Measurements from ENCODE around the gene PCYOX1L. TPM values are rescaled to one million over a fixed set of nuclear protein-coding genes. Genes with fewer than 3 reads are reported as not detected.

Gene PCYOX1L
- total RNA-seq, 3 donors from 2014 or later, result 3.1 to 5.9 (median 4.2) TPM

- no peak for DNase-seq
- H3K4me1 ChIP-seq (ENCODE audit: low read depth), result no peaks in the 10 kb centered on the region
- intact Hi-C loops (cut with DNase I, micrococcal nuclease), result no loop called here
- no peak for ATAC-seq
- H3K36me3 ChIP-seq (ENCODE audit: low read depth), result no peaks in the 10 kb centered on the region
- no peaks in the 10 kb centered on the region for H3K9me3 ChIP-seq
- H3K4me3 ChIP-seq, result no peak overlapping the region
- no peak for TF ChIP-seq CTCF (IDR thresholded peaks at IDR 0.05)
Measured at GRCh38 chr5:149337736-149338135, 20.1 kb upstream of the PCYOX1L start.

- no peaks in the 10 kb centered on the region for H3K9me3 ChIP-seq
- intact Hi-C loops (cut with DNase I, micrococcal nuclease), result no loop called here
Measured at GRCh38 chr5:149338364-149338763, 19.5 kb upstream of the PCYOX1L start.

GRCh38 chr5:149340920-149341319 lies 16.9 kb upstream of the PCYOX1L start:
- DNase-seq, result no peak

More at GRCh38 chr5:149338364-149338763, 19.5 kb upstream of the PCYOX1L start:
- ATAC-seq (no peak), DNase-seq (no peak)
- TF ChIP-seq CTCF (IDR thresholded peaks at IDR 0.05), result no peak
- H3K4me3 ChIP-seq, result no peak overlapping the region
- no peaks in the 10 kb centered on the region for H3K36me3 ChIP-seq (ENCODE audit: low read depth)
- no peaks in the 10 kb centered on the region for H3K4me1 ChIP-seq (ENCODE audit: low read depth)

GRCh38 chr5:149341876-149342275 lies 16.0 kb upstream of the PCYOX1L start:
- no peak overlapping the region for H3K4me3 ChIP-seq
- TF ChIP-seq CTCF (IDR thresholded peaks at IDR 0.05), result no peak
- H3K4me1 ChIP-seq (ENCODE audit: low read depth), result peaks cover 5% of the 10 kb centered on the region
- no peaks in the 10 kb centered on the region for H3K9me3 ChIP-seq
- DNase-seq (no peak), ATAC-seq (no peak)
- H3K36me3 ChIP-seq (ENCODE audit: low read depth), result no peaks in the 10 kb centered on the region
- intact Hi-C loops (cut with DNase I, micrococcal nuclease), result no loop called here

More at GRCh38 chr5:149340920-149341319, 16.9 kb upstream of the PCYOX1L start:
- Histone ChIP-seq H3K4me1 (ENCODE audit: low read depth) (no peaks in the 10 kb centered on the region), H3K9me3 (no peaks in the 10 kb centered on the region), H3K4me3 (no peak overlapping the region), H3K36me3 (ENCODE audit: low read depth) (no peaks in the 10 kb centered on the region)
- no peak for ATAC-seq
- intact Hi-C loops (cut with DNase I, micrococcal nuclease), result no loop called here
- no peak for TF ChIP-seq CTCF (IDR thresholded peaks at IDR 0.05)

- Histone ChIP-seq H3K9me3 (no peaks in the 10 kb centered on the region), H3K4me1 (ENCODE audit: low read depth) (peaks cover 5% of the 10 kb centered on the region), H3K4me3 (no peak overlapping the region), H3K36me3 (ENCODE audit: low read depth) (no peaks in the 10 kb centered on the region)
- no peak for ATAC-seq
- TF ChIP-seq CTCF (IDR thresholded peaks at IDR 0.05), result no peak
- intact Hi-C loops (cut with DNase I, micrococcal nuclease), result no loop called here
- no peak for DNase-seq
Measured at GRCh38 chr5:149344151-149344550, 13.7 kb upstream of the PCYOX1L start.

Measured in mucosa of descending colon (tissue), 3 donors.